ENCODE results near the gene PLEKHJ1. TPM values are rescaled to one million over a fixed set of nuclear protein-coding genes. Genes with fewer than 3 reads are reported as not detected.

The PLEKHJ1 gene
- total and polyA plus RNA-seq, 2 of the 13 experiments (the other 11 are each of a cell fraction or from before 2014, with no cell fraction given), result 70.5 to 130 TPM

DNA sequence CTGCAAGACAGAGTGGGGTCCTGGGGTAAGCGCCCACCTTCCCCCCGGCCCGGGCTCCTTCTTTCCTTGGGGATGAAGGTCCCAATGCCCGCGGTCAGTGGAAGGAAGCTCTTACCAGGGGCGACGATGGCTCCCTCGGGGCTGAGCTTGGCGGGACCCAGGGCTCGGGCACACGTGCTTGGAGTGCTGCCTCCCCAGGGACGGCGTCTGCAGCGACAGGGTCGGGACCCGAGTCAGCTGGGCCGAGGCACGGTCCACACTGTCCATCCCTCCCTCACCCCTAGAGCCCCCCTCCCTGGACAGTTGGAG lies 16.6 kb upstream of the PLEKHJ1 start (continued):
- TF ChIP-seq ZBTB39 (CRISPR knock-in tag; IDR thresholded peaks at IDR 0.05) (no peak), KLF16 (CRISPR knock-in tag; IDR thresholded peaks at IDR 0.05) (no peak), ZFP41 (CRISPR knock-in tag; IDR thresholded peaks at IDR 0.05; ENCODE audit: borderline replicate concordance) (peak; percentile 82; the same call in 1 of the 2 replicates), NCOA5 (CRISPR knock-in tag; IDR thresholded peaks at IDR 0.05) (no peak), REXO4 (CRISPR knock-in tag; IDR thresholded peaks at IDR 0.05; ENCODE audit: borderline replicate concordance) (no peak), RAD51 (IDR thresholded peaks at IDR 0.05; ENCODE audit: borderline replicate concordance) (no peak), EEA1 (CRISPR knock-in tag; IDR thresholded peaks at IDR 0.05; ENCODE audit: borderline replicate concordance) (no peak; the same call in 1 of the 2 replicates), SP5 (CRISPR knock-in tag; IDR thresholded peaks at IDR 0.05; ENCODE audit: borderline replicate concordance, low read depth) (no peak), ZFAT (CRISPR knock-in tag; conservative IDR thresholded peaks at IDR 0.05) (no peak), ZNF597 (CRISPR knock-in tag; IDR thresholded peaks at IDR 0.05) (no peak)
- TF ChIP-seq, protein P1, sequence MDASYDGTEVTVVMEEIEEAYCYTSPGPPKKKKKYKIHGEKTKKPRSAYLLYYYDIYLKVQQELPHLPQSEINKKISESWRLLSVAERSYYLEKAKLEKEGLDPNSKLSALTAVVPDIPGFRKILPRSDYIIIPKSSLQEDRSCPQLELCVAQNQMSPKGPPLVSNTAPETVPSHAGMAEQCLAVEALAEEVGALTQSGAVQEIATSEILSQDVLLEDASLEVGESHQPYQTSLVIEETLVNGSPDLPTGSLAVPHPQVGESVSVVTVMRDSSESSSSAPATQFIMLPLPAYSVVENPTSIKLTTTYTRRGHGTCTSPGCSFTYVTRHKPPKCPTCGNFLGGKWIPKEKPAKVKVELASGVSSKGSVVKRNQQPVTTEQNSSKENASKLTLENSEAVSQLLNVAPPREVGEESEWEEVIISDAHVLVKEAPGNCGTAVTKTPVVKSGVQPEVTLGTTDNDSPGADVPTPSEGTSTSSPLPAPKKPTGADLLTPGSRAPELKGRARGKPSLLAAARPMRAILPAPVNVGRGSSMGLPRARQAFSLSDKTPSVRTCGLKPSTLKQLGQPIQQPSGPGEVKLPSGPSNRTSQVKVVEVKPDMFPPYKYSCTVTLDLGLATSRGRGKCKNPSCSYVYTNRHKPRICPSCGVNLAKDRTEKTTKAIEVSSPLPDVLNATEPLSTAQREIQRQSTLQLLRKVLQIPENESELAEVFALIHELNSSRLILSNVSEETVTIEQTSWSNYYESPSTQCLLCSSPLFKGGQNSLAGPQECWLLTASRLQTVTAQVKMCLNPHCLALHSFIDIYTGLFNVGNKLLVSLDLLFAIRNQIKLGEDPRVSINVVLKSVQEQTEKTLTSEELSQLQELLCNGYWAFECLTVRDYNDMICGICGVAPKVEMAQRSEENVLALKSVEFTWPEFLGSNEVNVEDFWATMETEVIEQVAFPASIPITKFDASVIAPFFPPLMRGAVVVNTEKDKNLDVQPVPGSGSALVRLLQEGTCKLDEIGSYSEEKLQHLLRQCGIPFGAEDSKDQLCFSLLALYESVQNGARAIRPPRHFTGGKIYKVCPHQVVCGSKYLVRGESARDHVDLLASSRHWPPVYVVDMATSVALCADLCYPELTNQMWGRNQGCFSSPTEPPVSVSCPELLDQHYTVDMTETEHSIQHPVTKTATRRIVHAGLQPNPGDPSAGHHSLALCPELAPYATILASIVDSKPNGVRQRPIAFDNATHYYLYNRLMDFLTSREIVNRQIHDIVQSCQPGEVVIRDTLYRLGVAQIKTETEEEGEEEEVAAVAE (CRISPR knock-in tag; IDR thresholded peaks at IDR 0.05; ENCODE audit: borderline replicate concordance), result no peak
- TF ChIP-seq, protein P2, sequence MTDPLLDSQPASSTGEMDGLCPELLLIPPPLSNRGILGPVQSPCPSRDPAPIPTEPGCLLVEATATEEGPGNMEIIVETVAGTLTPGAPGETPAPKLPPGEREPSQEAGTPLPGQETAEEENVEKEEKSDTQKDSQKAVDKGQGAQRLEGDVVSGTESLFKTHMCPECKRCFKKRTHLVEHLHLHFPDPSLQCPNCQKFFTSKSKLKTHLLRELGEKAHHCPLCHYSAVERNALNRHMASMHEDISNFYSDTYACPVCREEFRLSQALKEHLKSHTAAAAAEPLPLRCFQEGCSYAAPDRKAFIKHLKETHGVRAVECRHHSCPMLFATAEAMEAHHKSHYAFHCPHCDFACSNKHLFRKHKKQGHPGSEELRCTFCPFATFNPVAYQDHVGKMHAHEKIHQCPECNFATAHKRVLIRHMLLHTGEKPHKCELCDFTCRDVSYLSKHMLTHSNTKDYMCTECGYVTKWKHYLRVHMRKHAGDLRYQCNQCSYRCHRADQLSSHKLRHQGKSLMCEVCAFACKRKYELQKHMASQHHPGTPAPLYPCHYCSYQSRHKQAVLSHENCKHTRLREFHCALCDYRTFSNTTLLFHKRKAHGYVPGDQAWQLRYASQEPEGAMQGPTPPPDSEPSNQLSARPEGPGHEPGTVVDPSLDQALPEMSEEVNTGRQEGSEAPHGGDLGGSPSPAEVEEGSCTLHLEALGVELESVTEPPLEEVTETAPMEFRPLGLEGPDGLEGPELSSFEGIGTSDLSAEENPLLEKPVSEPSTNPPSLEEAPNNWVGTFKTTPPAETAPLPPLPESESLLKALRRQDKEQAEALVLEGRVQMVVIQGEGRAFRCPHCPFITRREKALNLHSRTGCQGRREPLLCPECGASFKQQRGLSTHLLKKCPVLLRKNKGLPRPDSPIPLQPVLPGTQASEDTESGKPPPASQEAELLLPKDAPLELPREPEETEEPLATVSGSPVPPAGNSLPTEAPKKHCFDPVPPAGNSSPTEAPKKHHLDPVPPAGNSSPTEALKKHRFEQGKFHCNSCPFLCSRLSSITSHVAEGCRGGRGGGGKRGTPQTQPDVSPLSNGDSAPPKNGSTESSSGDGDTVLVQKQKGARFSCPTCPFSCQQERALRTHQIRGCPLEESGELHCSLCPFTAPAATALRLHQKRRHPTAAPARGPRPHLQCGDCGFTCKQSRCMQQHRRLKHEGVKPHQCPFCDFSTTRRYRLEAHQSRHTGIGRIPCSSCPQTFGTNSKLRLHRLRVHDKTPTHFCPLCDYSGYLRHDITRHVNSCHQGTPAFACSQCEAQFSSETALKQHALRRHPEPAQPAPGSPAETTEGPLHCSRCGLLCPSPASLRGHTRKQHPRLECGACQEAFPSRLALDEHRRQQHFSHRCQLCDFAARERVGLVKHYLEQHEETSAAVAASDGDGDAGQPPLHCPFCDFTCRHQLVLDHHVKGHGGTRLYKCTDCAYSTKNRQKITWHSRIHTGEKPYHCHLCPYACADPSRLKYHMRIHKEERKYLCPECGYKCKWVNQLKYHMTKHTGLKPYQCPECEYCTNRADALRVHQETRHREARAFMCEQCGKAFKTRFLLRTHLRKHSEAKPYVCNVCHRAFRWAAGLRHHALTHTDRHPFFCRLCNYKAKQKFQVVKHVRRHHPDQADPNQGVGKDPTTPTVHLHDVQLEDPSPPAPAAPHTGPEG (CRISPR knock-in tag; IDR thresholded peaks at IDR 0.05), result peak; percentile 32; the same call in 1 of the 2 replicates
- TF ChIP-seq, protein P3, sequence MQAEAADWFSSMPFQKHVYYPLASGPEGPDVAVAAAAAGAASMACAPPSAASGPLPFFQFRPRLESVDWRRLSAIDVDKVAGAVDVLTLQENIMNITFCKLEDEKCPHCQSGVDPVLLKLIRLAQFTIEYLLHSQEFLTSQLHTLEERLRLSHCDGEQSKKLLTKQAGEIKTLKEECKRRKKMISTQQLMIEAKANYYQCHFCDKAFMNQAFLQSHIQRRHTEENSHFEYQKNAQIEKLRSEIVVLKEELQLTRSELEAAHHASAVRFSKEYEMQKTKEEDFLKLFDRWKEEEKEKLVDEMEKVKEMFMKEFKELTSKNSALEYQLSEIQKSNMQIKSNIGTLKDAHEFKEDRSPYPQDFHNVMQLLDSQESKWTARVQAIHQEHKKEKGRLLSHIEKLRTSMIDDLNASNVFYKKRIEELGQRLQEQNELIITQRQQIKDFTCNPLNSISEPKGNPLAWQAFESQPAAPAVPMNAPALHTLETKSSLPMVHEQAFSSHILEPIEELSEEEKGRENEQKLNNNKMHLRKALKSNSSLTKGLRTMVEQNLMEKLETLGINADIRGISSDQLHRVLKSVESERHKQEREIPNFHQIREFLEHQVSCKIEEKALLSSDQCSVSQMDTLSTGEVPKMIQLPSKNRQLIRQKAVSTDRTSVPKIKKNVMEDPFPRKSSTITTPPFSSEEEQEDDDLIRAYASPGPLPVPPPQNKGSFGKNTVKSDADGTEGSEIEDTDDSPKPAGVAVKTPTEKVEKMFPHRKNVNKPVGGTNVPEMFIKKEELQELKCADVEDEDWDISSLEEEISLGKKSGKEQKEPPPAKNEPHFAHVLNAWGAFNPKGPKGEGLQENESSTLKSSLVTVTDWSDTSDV (CRISPR knock-in tag; IDR thresholded peaks at IDR 0.05), result no peak
